Naive thymus-derived CD4-positive, alpha-beta T cell (primary cell): ENCODE measurements around the gene FOXA3. TPM values are rescaled to one million over a fixed set of nuclear protein-coding genes. Genes with fewer than 3 reads are reported as not detected.

ENCODE experiments used
- ATAC-seq: fragments of 150-1000 bp; cut with Tn5 transposase; 2 replicates; pipeline ENCODE4 v1.10.0; 2021; ENCODE audit warnings: mild to moderate bottlenecking, moderate library complexity
- CTCF ChIA-PET: fragments of 350-600 bp; sonication (Branson Sonifier 250); formaldehyde crosslinking; loops from one replicate; lab custom pipeline; 2021; ENCODE audit warnings: antibody characterized with exemption; lab: Charles Lee
- POLR2A ChIA-PET: fragments of 350-600 bp; sonication (Branson Sonifier 250); formaldehyde crosslinking; loops from one replicate; lab custom pipeline; 2021; ENCODE audit warnings: antibody characterized with exemption, inconsistent platforms; lab: Charles Lee
- DNase-seq, 9 donors: peaks; one replicate each; pipeline versions ENCODE4 v3.0.0 to v3.0.0-alpha.2; 2020 to 2022; ENCODE audit warnings: mixed read lengths in 1 of 9
- H3K27ac ChIP-seq: one replicate; pipeline ENCODE4 v1.7.0; 2013; ENCODE audit warnings: mild to moderate bottlenecking, low read depth, low read length, moderate library complexity
- H3K27me3 ChIP-seq, 2 donors: one replicate each; pipeline ENCODE4 v1.7.0; 2013; ENCODE audit warnings: low read length in 2 of 2, mild to moderate bottlenecking in 2 of 2, moderate library complexity in 2 of 2; ENCODE audit not compliant: control insufficient read depth in 2 of 2, insufficient read depth in 2 of 2
- H3K36me3 ChIP-seq, 3 experiments: 1 replicate in 2 of 3; 2 replicates in 1 of 3; pipeline ENCODE4 v1.7.0; 2013; ENCODE audit warnings: low read length in 3 of 3, mild to moderate bottlenecking in 3 of 3, moderate library complexity in 1 of 3; ENCODE audit not compliant: insufficient read depth in 3 of 3, control insufficient read depth in 2 of 3
- H3K4me1 ChIP-seq, 2 donors: one replicate each; pipeline ENCODE4 v1.7.0; 2013; ENCODE audit warnings: low read length in 2 of 2, mild to moderate bottlenecking in 2 of 2, moderate library complexity in 1 of 2; ENCODE audit not compliant: control insufficient read depth in 2 of 2, insufficient read depth in 2 of 2
- H3K4me3 ChIP-seq: 2 replicates; pipeline ENCODE4 v1.7.0; 2013; ENCODE audit warnings: mild to moderate bottlenecking, low read length
- H3K9me3 ChIP-seq, 3 experiments: 1 replicate in 2 of 3; 2 replicates in 1 of 3; pipeline ENCODE4 v1.7.0; 2013; ENCODE audit warnings: low read length in 3 of 3; ENCODE audit not compliant: control insufficient read depth in 2 of 3
- H3K27ac Mint-ChIP-seq, 9 donors: one replicate each; pipeline ENCODE4 v1.8.0; 2020 to 2022; ENCODE audit warnings: mixed read lengths in 9 of 9, mild to moderate bottlenecking in 8 of 9, moderate library complexity in 5 of 9, inconsistent platforms in 2 of 9
- H3K27me3 Mint-ChIP-seq, 5 donors: one replicate each; pipeline ENCODE4 v1.8.0; 2021 to 2022; ENCODE audit warnings: mixed read lengths in 5 of 5, mild to moderate bottlenecking in 1 of 5
- H3K36me3 Mint-ChIP-seq, 5 donors: one replicate each; pipeline ENCODE4 v1.8.0; 2020 to 2022; ENCODE audit warnings: mixed read lengths in 5 of 5, mild to moderate bottlenecking in 3 of 5, inconsistent platforms in 1 of 5
- H3K4me1 Mint-ChIP-seq, 7 donors: one replicate each; pipeline ENCODE4 v1.8.0; 2020 to 2022; ENCODE audit warnings: mixed read lengths in 7 of 7, mild to moderate bottlenecking in 3 of 7, inconsistent platforms in 1 of 7
- H3K4me3 Mint-ChIP-seq, 10 donors: one replicate each; pipeline ENCODE4 v1.8.0; 2020 to 2022; ENCODE audit warnings: mild to moderate bottlenecking in 10 of 10, mixed read lengths in 10 of 10, moderate library complexity in 6 of 10, inconsistent platforms in 2 of 10
- H3K9me3 Mint-ChIP-seq, 11 donors: one replicate each; pipeline ENCODE4 v1.8.0; 2020 to 2022; ENCODE audit warnings: mixed read lengths in 11 of 11, mild to moderate bottlenecking in 4 of 11, inconsistent platforms in 1 of 11, moderate library complexity in 1 of 11
- intact Hi-C, 2 donors: fragments of 100-400 bp; cut with micrococcal nuclease; formaldehyde crosslinking; loops; one replicate each; pipeline ENCODE4 v1.15.1; 2023
- polyA plus RNA-seq, 2 donors: library from polyadenylated mRNA; unstranded; fragments of 300-500 nt; fragmentation: Illumina TruSeq; gene quantifications; one replicate each; pipeline ENCODE4 v1.2.3, GENCODE V29; 2021
- total RNA-seq, 6 experiments: library from RNA in 5 of 6; stranded (reverse) in 5 of 6; gene quantifications; 1 replicate in 5 of 6; 2 replicates in 1 of 6; pipeline ENCODE4 v1.2.3 and lab custom pipeline; 2021 to 2026

Gene FOXA3
- total and polyA plus RNA-seq, 7 experiments from 2014 or later = not detected

- ChIA-PET CTCF (interaction anchor here (0.5 to 2.8 kb wide), 5 partner anchors 12 to 65 kb away, joined by 3 to 12 read pairs (median 8); partner anchors contain the start of genes MYPOP and SYMPK), POLR2A (interaction anchor here (1.1 kb wide), 1 partner anchor 19 kb away, joined by 3 read pairs; no protein-coding TSS in a partner anchor)
- DNase-seq = no peak
- H3K4me3 Mint-ChIP-seq = peak overlapping the region in 2 of 10 donors; percentile 11 to 20
- Histone ChIP-seq H3K27ac (no peak overlapping the region), H3K4me1 (peaks cover 13 to 34% of the 10 kb centered on the region in 2 donors), H3K36me3 (no peaks in the 10 kb centered on the region), H3K9me3 (no peaks in the 10 kb centered on the region), H3K27me3 (no peaks in the 10 kb centered on the region), H3K4me3 (no peak overlapping the region)
- ATAC-seq = no peak
- intact Hi-C loops = loop anchor here (10.0 kb wide), 3 partner anchors 383 to 1603 kb away; partner anchors contain the start of gene KPTN (in 1 of the 2)
- peaks cover 0 to 16% (median 7%) of the 10 kb centered on the region in 5 donors for H3K27me3 Mint-ChIP-seq
- H3K27ac Mint-ChIP-seq = no peak overlapping the region
- peaks cover 0 to 6% (median 5%) of the 10 kb centered on the region in 5 donors for H3K36me3 Mint-ChIP-seq
- H3K9me3 Mint-ChIP-seq = peaks cover 0 to 4% (median 0%) of the 10 kb centered on the region in 11 donors
- peaks cover 20 to 46% (median 32%) of the 10 kb centered on the region in 7 donors for H3K4me1 Mint-ChIP-seq
Observed at GRCh38 chr19:45881909-45882528, 17.9 kb downstream of the FOXA3 start.

- Mint-ChIP-seq H3K27ac (peak overlapping the region; percentile 6 to 94 (median 75)), H3K36me3 (peaks cover 0 to 6% (median 5%) of the 10 kb centered on the region in 5 donors), H3K9me3 (peaks cover 0 to 4% (median 0%) of the 10 kb centered on the region in 11 donors), H3K4me1 (peaks cover 20 to 43% (median 28%) of the 10 kb centered on the region in 7 donors), H3K4me3 (peak overlapping the region; percentile 76 to 88 (median 82)), H3K27me3 (peaks cover 0 to 10% (median 7%) of the 10 kb centered on the region in 5 donors)
- ATAC-seq = peak; percentile 62
- ChIA-PET POLR2A (interaction anchor here (0.7 to 1.1 kb wide), 2 partner anchors 18 to 384 kb away, joined by 3 read pairs; no protein-coding TSS in a partner anchor), CTCF (interaction anchor here (1.5 to 2.8 kb wide), 6 partner anchors 10 to 113 kb away, joined by 3 to 12 read pairs (median 6); partner anchors contain the start of genes MYPOP and SYMPK)
- Histone ChIP-seq H3K36me3 (no peaks in the 10 kb centered on the region), H3K4me1 (peaks cover 15 to 34% of the 10 kb centered on the region in 2 donors), H3K9me3 (no peaks in the 10 kb centered on the region), H3K27me3 (no peaks in the 10 kb centered on the region), H3K27ac (no peak overlapping the region), H3K4me3 (no peak overlapping the region)
- intact Hi-C loops = loop anchor here (1.0 to 10.0 kb wide), 5 partner anchors 66 to 1602 kb away; partner anchors contain the start of gene KPTN (in 1 of the 2)
- DNase-seq = peak; percentile 67 to 87 (median 77)
Observed at GRCh38 chr19:45882652-45883585, 18.8 kb downstream of the FOXA3 start.

- Mint-ChIP-seq H3K4me1 (peaks cover 18 to 39% (median 24%) of the 10 kb centered on the region in 7 donors), H3K4me3 (peak overlapping the region; percentile 76 to 88 (median 82)), H3K9me3 (peaks cover 0 to 4% (median 0%) of the 10 kb centered on the region in 11 donors), H3K27ac (peak overlapping the region; percentile 6 to 94 (median 75)), H3K36me3 (peaks cover 0 to 6% (median 5%) of the 10 kb centered on the region in 5 donors), H3K27me3 (peaks cover 0 to 6% (median 3%) of the 10 kb centered on the region in 5 donors)
- H3K36me3 ChIP-seq = no peaks in the 10 kb centered on the region
- peaks cover 15 to 34% of the 10 kb centered on the region in 2 donors for H3K4me1 ChIP-seq
- CTCF ChIA-PET = interaction anchor here (1.5 to 2.8 kb wide), 4 partner anchors 9 to 114 kb away, joined by 3 to 12 read pairs (median 4); no protein-coding TSS in a partner anchor
- no peaks in the 10 kb centered on the region for H3K27me3 ChIP-seq
- peak overlapping the region; percentile 34 for H3K27ac ChIP-seq
- no peak for DNase-seq
- ATAC-seq = no peak
- POLR2A ChIA-PET = no interaction called here
- H3K4me3 ChIP-seq = no peak overlapping the region
- intact Hi-C loops = loop anchor here (1.0 to 10.0 kb wide), 5 partner anchors 66 to 1601 kb away; partner anchors contain the start of gene KPTN (in 1 of the 2)
- H3K9me3 ChIP-seq = no peaks in the 10 kb centered on the region
Observed at GRCh38 chr19:45883586-45883880, 19.4 kb downstream of the FOXA3 start.

GRCh38 chr19:45883881-45884681, 20.0 kb downstream of the FOXA3 start:
- H3K27ac ChIP-seq = peak overlapping the region; percentile 34
- Mint-ChIP-seq H3K9me3 (peaks cover 0 to 4% (median 0%) of the 10 kb centered on the region in 11 donors), H3K27ac (peak overlapping the region in 5 of 9 donors; percentile 43 to 94 (median 80)), H3K36me3 (peaks cover 0 to 6% (median 5%) of the 10 kb centered on the region in 5 donors), H3K4me1 (peaks cover 14 to 36% (median 21%) of the 10 kb centered on the region in 7 donors), H3K4me3 (peak overlapping the region in 9 of 10 donors; percentile 76 to 95 (median 83)), H3K27me3 (peaks cover 0 to 3% (median 0%) of the 10 kb centered on the region in 5 donors)
- H3K4me3 ChIP-seq = no peak overlapping the region
- ChIA-PET POLR2A (interaction anchor here (0.5 to 4.2 kb wide), 2 partner anchors 18 to 1465 kb away, joined by 3 to 42 read pairs; partner anchors contain the start of genes DHX34 and MYPOP), CTCF (interaction anchor here (1.1 to 2.8 kb wide), 5 partner anchors 8 to 114 kb away, joined by 3 to 12 read pairs (median 5); no protein-coding TSS in a partner anchor)
- no peaks in the 10 kb centered on the region for H3K9me3 ChIP-seq
- peaks cover 15 to 34% of the 10 kb centered on the region in 2 donors for H3K4me1 ChIP-seq
- H3K36me3 ChIP-seq = no peaks in the 10 kb centered on the region
- no peak for ATAC-seq
- no peaks in the 10 kb centered on the region for H3K27me3 ChIP-seq
- no peak for DNase-seq
- intact Hi-C loops = loop anchor here (1.0 to 10.0 kb wide), 5 partner anchors 67 to 1601 kb away; partner anchors contain the start of gene KPTN (in 1 of the 2)

- no peaks in the 10 kb centered on the region for H3K27me3 ChIP-seq
- Mint-ChIP-seq H3K27ac (peak overlapping the region in 1 of 9 donors; percentile 72), H3K36me3 (peaks cover 0 to 6% (median 5%) of the 10 kb centered on the region in 5 donors), H3K4me1 (peaks cover 14 to 36% (median 21%) of the 10 kb centered on the region in 7 donors), H3K4me3 (peak overlapping the region; percentile 30 to 96 (median 68)), H3K27me3 (peaks cover 0 to 3% (median 0%) of the 10 kb centered on the region in 5 donors), H3K9me3 (peaks cover 0 to 4% (median 0%) of the 10 kb centered on the region in 11 donors)
- H3K4me1 ChIP-seq = peaks cover 15 to 34% of the 10 kb centered on the region in 2 donors
- H3K36me3 ChIP-seq = no peaks in the 10 kb centered on the region
- POLR2A ChIA-PET = interaction anchor here (0.5 to 4.2 kb wide), 2 partner anchors 17 to 1464 kb away, joined by 3 to 42 read pairs; partner anchors contain the start of genes DHX34 and MYPOP
- intact Hi-C loops = loop anchor here (5.0 to 10.0 kb wide), 6 partner anchors 380 to 1600 kb away; partner anchors contain the start of genes BLOC1S3 (in 1 of the 2), KPTN (in 1 of the 2), PPP1R37 (in 1 of the 2) and TOMM40 (in 1 of the 2)
- H3K27ac ChIP-seq = peak overlapping the region; percentile 86
- peak in 2 of 9 donors; percentile 29 to 47 for DNase-seq
- no peak for ATAC-seq
- no peaks in the 10 kb centered on the region for H3K9me3 ChIP-seq
- H3K4me3 ChIP-seq = peak overlapping the region; percentile 99
- CTCF ChIA-PET = interaction anchor here (0.6 to 2.5 kb wide), 4 partner anchors 21 to 360 kb away, joined by 3 to 12 read pairs (median 6); partner anchors contain the start of gene CCDC61
Observed at GRCh38 chr19:45884682-45885555, 20.8 kb downstream of the FOXA3 start.
